Nephron progenitor cell (in vitro differentiated cells): ENCODE measurements around the gene CD83.

Experiments used
- DNase-seq: peaks from one replicate; pipeline ENCODE4 v3.0.0; 2021
- H3K27ac Mint-ChIP-seq: 2 replicates; pipeline ENCODE4 v1.8.0; 2021; ENCODE audit warnings: mild to moderate bottlenecking, moderate library complexity, mixed read lengths
- H3K27me3 Mint-ChIP-seq: 2 replicates; pipeline ENCODE4 v1.8.0; 2021; ENCODE audit warnings: mild to moderate bottlenecking, low read depth, mixed read lengths; ENCODE audit not compliant: poor library complexity
- H3K36me3 Mint-ChIP-seq: 2 replicates; pipeline ENCODE4 v1.8.0; 2021; ENCODE audit warnings: low read depth, mixed read lengths
- H3K4me1 Mint-ChIP-seq: 2 replicates; pipeline ENCODE4 v1.8.0; 2021; ENCODE audit warnings: mixed read lengths
- H3K4me3 Mint-ChIP-seq: 2 replicates; pipeline ENCODE4 v1.8.0; 2021; ENCODE audit warnings: mild to moderate bottlenecking, moderate library complexity, mixed read lengths
- H3K9me3 Mint-ChIP-seq: 2 replicates; pipeline ENCODE4 v1.8.0; 2021; ENCODE audit warnings: mild to moderate bottlenecking, moderate library complexity, mixed read lengths
- CTCF ChIP-seq: fragments of 200-600 bp; sonication (generic); IDR thresholded peaks from 2 replicates; pipeline ENCODE4 v1.5.0; 2021; ENCODE audit warnings: antibody characterized with exemption

CD83 gene

GRCh38 chr6:14134211-14134910 lies 16.8 kb downstream of the CD83 start:
- H3K4me1 Mint-ChIP-seq: peaks cover 34% of the 10 kb centered on the region
- H3K9me3 Mint-ChIP-seq: no peaks in the 10 kb centered on the region
- peaks cover 16% of the 10 kb centered on the region for H3K36me3 Mint-ChIP-seq
- H3K4me3 Mint-ChIP-seq: no peak overlapping the region
- no peak for DNase-seq
- no peak overlapping the region for H3K27ac Mint-ChIP-seq
- no peak for TF ChIP-seq CTCF
- H3K27me3 Mint-ChIP-seq: peaks cover 11% of the 10 kb centered on the region

- no peak overlapping the region for H3K27ac Mint-ChIP-seq
- H3K36me3 Mint-ChIP-seq: peaks cover 16% of the 10 kb centered on the region
- H3K9me3 Mint-ChIP-seq: no peaks in the 10 kb centered on the region
- H3K27me3 Mint-ChIP-seq: peaks cover 11% of the 10 kb centered on the region
- peaks cover 25% of the 10 kb centered on the region for H3K4me1 Mint-ChIP-seq
- no peak for TF ChIP-seq CTCF
- H3K4me3 Mint-ChIP-seq: no peak overlapping the region
- DNase-seq: no peak
Observed at GRCh38 chr6:14135893-14136539, 18.4 kb downstream of the CD83 start.

GRCh38 chr6:14138701-14139215 lies 21.2 kb downstream of the CD83 start:
- Mint-ChIP-seq H3K27me3 (peaks cover 4% of the 10 kb centered on the region), H3K4me1 (peaks cover 38% of the 10 kb centered on the region), H3K9me3 (no peaks in the 10 kb centered on the region), H3K4me3 (no peak overlapping the region), H3K27ac (no peak overlapping the region), H3K36me3 (peaks cover 16% of the 10 kb centered on the region)
- DNase-seq: no peak
- TF ChIP-seq CTCF: no peak

GRCh38 chr6:14141351-14142062 lies 23.9 kb downstream of the CD83 start:
- no peak for DNase-seq
- no peaks in the 10 kb centered on the region for H3K36me3 Mint-ChIP-seq
- no peak for TF ChIP-seq CTCF
- H3K27me3 Mint-ChIP-seq: peaks cover 8% of the 10 kb centered on the region
- H3K9me3 Mint-ChIP-seq: no peaks in the 10 kb centered on the region
- H3K4me1 Mint-ChIP-seq: peaks cover 52% of the 10 kb centered on the region
- H3K4me3 Mint-ChIP-seq: no peak overlapping the region
- no peak overlapping the region for H3K27ac Mint-ChIP-seq

GRCh38 chr6:14142063-14142450 lies 24.5 kb downstream of the CD83 start:
- no peak for DNase-seq
- no peak overlapping the region for H3K27ac Mint-ChIP-seq
- TF ChIP-seq CTCF: no peak
- H3K4me3 Mint-ChIP-seq: no peak overlapping the region
- H3K9me3 Mint-ChIP-seq: no peaks in the 10 kb centered on the region
- H3K27me3 Mint-ChIP-seq: peaks cover 8% of the 10 kb centered on the region
- H3K36me3 Mint-ChIP-seq: no peaks in the 10 kb centered on the region
- peaks cover 57% of the 10 kb centered on the region for H3K4me1 Mint-ChIP-seq
